GM12878 (cell line): ENCODE data around the gene MFAP2. TPM values are rescaled to one million over a fixed set of nuclear protein-coding genes. Genes with fewer than 3 reads are reported as not detected.
A peak's percentile ranks its signal among the peaks of the same experiment; 100 is the strongest.

Source experiments
- ASH2L ChIP-seq: fragments of 300-600, 200-600 bp; sonication (generic); IDR thresholded peaks from 2 replicates; pipeline ENCODE4 v1.6.1; 2017; ENCODE audit warnings: low read depth, mild to moderate bottlenecking, borderline replicate concordance
- CREB1 ChIP-seq: IDR thresholded peaks from 2 replicates; pipeline ENCODE4 v1.6.1; 2012; ENCODE audit warnings: low read depth, mild to moderate bottlenecking, inconsistent platforms
- CREM ChIP-seq: IDR thresholded peaks from 2 replicates; pipeline ENCODE4 v1.6.1; 2014; ENCODE audit warnings: antibody characterized with exemption, low read depth
- E4F1 ChIP-seq: fragments of 450-650 bp; IDR thresholded peaks from 2 replicates; pipeline ENCODE4 v1.6.1; 2018; ENCODE audit warnings: borderline replicate concordance, mild to moderate bottlenecking; ENCODE audit not compliant: partially characterized antibody
- FOS ChIP-seq: IDR thresholded peaks from 3 replicates; pipeline ENCODE4 v1.6.1; 2011; ENCODE audit warnings: borderline replicate concordance; ENCODE audit not compliant: insufficient read length; ENCODE audit errors: extremely low read depth
- IKZF1 ChIP-seq: fragments of 450-650 bp; conservative IDR thresholded peaks from 2 replicates; pipeline ENCODE4 v1.6.1; 2017; ENCODE audit warnings: antibody characterized with exemption, mild to moderate bottlenecking
- MTA2 ChIP-seq: fragments of 450-650 bp; IDR thresholded peaks from 2 replicates; pipeline ENCODE4 v1.6.1; 2016; ENCODE audit warnings: low read depth, mild to moderate bottlenecking, moderate library complexity
- PBX3 ChIP-seq: IDR thresholded peaks from 2 replicates; pipeline ENCODE4 v1.6.1; 2011; ENCODE audit warnings: mild to moderate bottlenecking, low read depth, low read length, moderate library complexity; ENCODE audit not compliant: insufficient replicate concordance
- POLR2A ChIP-seq: IDR thresholded peaks from 2 replicates; pipeline ENCODE4 v1.6.1; 2011; ENCODE audit warnings: low read depth, mild to moderate bottlenecking, low read length
- SKIL ChIP-seq: fragments of 450-650 bp; IDR thresholded peaks from 2 replicates; pipeline ENCODE4 v1.6.1; 2017; ENCODE audit warnings: mild to moderate bottlenecking, low read depth, inconsistent platforms; ENCODE audit not compliant: poor library complexity, severe bottlenecking
- SMAD1 ChIP-seq: fragments of 450-650 bp; IDR thresholded peaks from 2 replicates; pipeline ENCODE4 v1.6.1; 2018; ENCODE audit warnings: mild to moderate bottlenecking, low read depth; ENCODE audit not compliant: partially characterized antibody
- SMC3 ChIP-seq: IDR thresholded peaks from 2 replicates; pipeline ENCODE4 v1.6.1; 2011; ENCODE audit warnings: low read length, improper control_type of control experiment, borderline replicate concordance
- SRF ChIP-seq, 2 experiments: IDR thresholded peaks; 2 replicates each; pipeline ENCODE4 v1.6.1; 2011; ENCODE audit warnings: low read depth in 2 of 2, low read length in 2 of 2, mild to moderate bottlenecking in 1 of 2, moderate library complexity in 1 of 2
- ZNF592 ChIP-seq: fragments of 450-650 bp; IDR thresholded peaks from 2 replicates; pipeline ENCODE4 v1.6.1; 2017; ENCODE audit warnings: mild to moderate bottlenecking, moderate library complexity
- polyA plus RNA-seq, 11 experiments: library from polyadenylated mRNA; depleted of rRNA in 4 of 11; unstranded in 6 of 11; stranded (reverse) in 5 of 11; fragments of >200 nt; fragmentation: Nextera tagmentation in 4 of 11; fragmentation: Illumina TruSeq in 1 of 11; extraction: Ambion mirVana in 4 of 11; extraction: Trizol in 1 of 11; gene quantifications; 1 replicate in 1 of 11; 2 replicates in 10 of 11; pipeline versions ENCODE4 v1.2.1 to v1.2.3, GENCODE V29; 2011 to 2016; ENCODE audit warnings: inconsistent platforms in 2 of 11, missing spikeins in 2 of 11, low read depth in 1 of 11
- total RNA-seq, 4 experiments: library from RNA; depleted of rRNA in 3 of 4; stranded (reverse); fragments of >200 nt in 3 of 4; fragmentation: Illumina TruSeq in 1 of 4; extraction: Trizol in 1 of 4; gene quantifications; 2 replicates each; pipeline versions ENCODE4 v1.2.1 to v1.2.3, GENCODE V29; 2013 to 2021
- TF ChIP-seq, protein P1 (sequence below): fragments of 450-650 bp; IDR thresholded peaks from 2 replicates; pipeline ENCODE4 v1.6.1; 2017; ENCODE audit warnings: low read depth, mild to moderate bottlenecking, moderate library complexity

The MFAP2 gene
- total and polyA plus RNA-seq, 10 of the 15 experiments (the other 5 are each of a cell fraction or from before 2014, with no cell fraction given): 0.16 TPM; not detected in 9

- TF ChIP-seq, protein P1, sequence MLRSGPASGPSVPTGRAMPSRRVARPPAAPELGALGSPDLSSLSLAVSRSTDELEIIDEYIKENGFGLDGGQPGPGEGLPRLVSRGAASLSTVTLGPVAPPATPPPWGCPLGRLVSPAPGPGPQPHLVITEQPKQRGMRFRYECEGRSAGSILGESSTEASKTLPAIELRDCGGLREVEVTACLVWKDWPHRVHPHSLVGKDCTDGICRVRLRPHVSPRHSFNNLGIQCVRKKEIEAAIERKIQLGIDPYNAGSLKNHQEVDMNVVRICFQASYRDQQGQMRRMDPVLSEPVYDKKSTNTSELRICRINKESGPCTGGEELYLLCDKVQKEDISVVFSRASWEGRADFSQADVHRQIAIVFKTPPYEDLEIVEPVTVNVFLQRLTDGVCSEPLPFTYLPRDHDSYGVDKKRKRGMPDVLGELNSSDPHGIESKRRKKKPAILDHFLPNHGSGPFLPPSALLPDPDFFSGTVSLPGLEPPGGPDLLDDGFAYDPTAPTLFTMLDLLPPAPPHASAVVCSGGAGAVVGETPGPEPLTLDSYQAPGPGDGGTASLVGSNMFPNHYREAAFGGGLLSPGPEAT: no peak
- TF ChIP-seq CREM (0 out of 2 replicates have a peak, but pooled peaks have one; percentile 23), E4F1 (no peak), IKZF1 (peak; percentile 48), SKIL (no peak), ASH2L (no peak), CREB1 (no peak), SMC3 (peak; percentile 42; the same call in 1 of the 2 replicates), ZNF592 (no peak), POLR2A (no peak), SRF (IDR thresholded peaks at IDR 0.05; ENCODE audit: low read depth in 2 of 2, low read length in 2 of 2) (no peak), SMAD1 (no peak), FOS (no peak), MTA2 (no peak), PBX3 (no peak)
Measured at GRCh38 chr1:16960560-16961296, 19.7 kb downstream of the MFAP2 start (continued).
